Urothelium cell line (cell line): Measurements from ENCODE around the gene ASIC2.

Experiments used
- DNase-seq: peaks from one replicate; pipeline ENCODE4 v3.0.0; 2011; ENCODE audit warnings: low spot score, mixed read lengths
- FAIRE-seq: peaks from 2 replicates; lab custom pipeline; 2011; peaks lifted over from hg19 to GRCh38; lab: Jason Lieb, UNC

ASIC2 gene

GRCh38 chr17:33290253-33290652, 2.8 kb downstream of the ASIC2 start:
- FAIRE-seq (peak; percentile 5), DNase-seq (no peak)

GRCh38 chr17:33288954-33289353, 4.1 kb downstream of the ASIC2 start:
- DNase-seq (no peak), FAIRE-seq (no peak)

GRCh38 chr17:33287096-33287725, 5.9 kb downstream of the ASIC2 start:
- no peak for FAIRE-seq
- DNase-seq = no peak

- no peak for DNase-seq
- FAIRE-seq = no peak
These were observed 7.7 kb downstream of the ASIC2 start for GRCh38 chr17:33285413-33285812.

- FAIRE-seq = no peak
- peak; percentile 58 for DNase-seq
These were observed 9.1 kb downstream of the ASIC2 start for GRCh38 chr17:33284022-33284421.

GRCh38 chr17:33280162-33280943, 12.7 kb downstream of the ASIC2 start:
- no peak for DNase-seq
- FAIRE-seq = no peak

- DNase-seq (no peak), FAIRE-seq (no peak)
These were observed 15.5 kb downstream of the ASIC2 start for GRCh38 chr17:33277436-33278100.

GRCh38 chr17:33273743-33274410, 19.2 kb downstream of the ASIC2 start:
- FAIRE-seq (no peak), DNase-seq (no peak)

- no peak for FAIRE-seq
- DNase-seq = no peak
These were observed 19.8 kb downstream of the ASIC2 start for GRCh38 chr17:33273271-33273670.

GRCh38 chr17:33272438-33272837, 20.7 kb downstream of the ASIC2 start:
- DNase-seq (no peak), FAIRE-seq (peak; percentile 95)

- no peak for FAIRE-seq
These were observed 23.6 kb downstream of the ASIC2 start for GRCh38 chr17:33269337-33270060.

GRCh38 chr17:33267851-33268548, 25.1 kb downstream of the ASIC2 start:
- FAIRE-seq (peak; percentile 69), DNase-seq (no peak)

More at GRCh38 chr17:33269337-33270060, 23.6 kb downstream of the ASIC2 start:
- DNase-seq = no peak

- FAIRE-seq (peak; percentile 89), DNase-seq (peak; percentile 56)
These were observed 25.8 kb downstream of the ASIC2 start for GRCh38 chr17:33267271-33267790.

GRCh38 chr17:33266611-33267010, 26.5 kb downstream of the ASIC2 start:
- DNase-seq = no peak
- FAIRE-seq = no peak

GRCh38 chr17:33266116-33266515, 27.0 kb downstream of the ASIC2 start:
- FAIRE-seq (no peak), DNase-seq (no peak)

- DNase-seq = no peak
- no peak for FAIRE-seq
These were observed 29.7 kb downstream of the ASIC2 start for GRCh38 chr17:33263396-33263795.

GRCh38 chr17:33262266-33263123, 30.6 kb downstream of the ASIC2 start:
- FAIRE-seq (no peak), DNase-seq (no peak)

GRCh38 chr17:33261820-33262219, 31.3 kb downstream of the ASIC2 start:
- FAIRE-seq = no peak
- DNase-seq = no peak

GRCh38 chr17:33260638-33261037, 32.5 kb downstream of the ASIC2 start:
- FAIRE-seq (no peak), DNase-seq (no peak)
